Mesenchymal stem cell (in vitro differentiated cells and primary cell): ENCODE measurements around the gene KRT6B.

Experiments
- DNase-seq: peaks from one replicate; pipeline ENCODE4 v3.0.0-alpha.2; 2013
- H2AFZ ChIP-seq: one replicate; pipeline ENCODE4 v1.6.1; 2013; ENCODE audit warnings: low read depth, mild to moderate bottlenecking, control low read depth, inconsistent platforms, low read length, moderate library complexity
- H2AK5ac ChIP-seq: 2 replicates; pipeline ENCODE4 v1.6.1; 2013; ENCODE audit warnings: low read length, moderate library complexity, mild to moderate bottlenecking, inconsistent platforms; ENCODE audit not compliant: severe bottlenecking
- H2BK120ac ChIP-seq: one replicate; pipeline ENCODE4 v1.6.1; 2013; ENCODE audit warnings: low read depth, mild to moderate bottlenecking, inconsistent platforms, low read length, moderate library complexity
- H2BK12ac ChIP-seq, 2 experiments: one replicate each; pipeline ENCODE4 v1.6.1; 2013; ENCODE audit warnings: inconsistent platforms in 2 of 2, low read length in 2 of 2, mild to moderate bottlenecking in 2 of 2, moderate library complexity in 2 of 2, control low read depth in 1 of 2
- H2BK15ac ChIP-seq: one replicate; pipeline ENCODE4 v1.6.1; 2013; ENCODE audit warnings: mild to moderate bottlenecking, low read depth, inconsistent platforms; ENCODE audit not compliant: poor library complexity, severe bottlenecking
- H2BK5ac ChIP-seq: 2 replicates; pipeline ENCODE4 v1.6.1; 2013; ENCODE audit warnings: low read depth, mild to moderate bottlenecking, low read length, control low read depth, inconsistent platforms; ENCODE audit not compliant: poor library complexity, severe bottlenecking
- H3K14ac ChIP-seq, 2 experiments: one replicate each; pipeline ENCODE4 v1.6.1; 2013; ENCODE audit warnings: inconsistent platforms in 2 of 2, low read length in 2 of 2, control low read depth in 1 of 2, mild to moderate bottlenecking in 1 of 2, moderate library complexity in 1 of 2
- H3K18ac ChIP-seq, 2 experiments: one replicate each; pipeline ENCODE4 v1.6.1; 2013; ENCODE audit warnings: inconsistent platforms in 2 of 2, low read length in 2 of 2, control low read depth in 1 of 2, low read depth in 1 of 2, mild to moderate bottlenecking in 1 of 2
- H3K23ac ChIP-seq, 2 experiments: one replicate each; pipeline ENCODE4 v1.6.1; 2013; ENCODE audit warnings: inconsistent platforms in 2 of 2, low read length in 2 of 2, mild to moderate bottlenecking in 2 of 2, moderate library complexity in 2 of 2, control low read depth in 1 of 2
- H3K27ac ChIP-seq: 2 replicates; pipeline ENCODE4 v1.5.1; 2013; ENCODE audit warnings: mild to moderate bottlenecking, moderate library complexity, low read length, control low read depth, inconsistent platforms; ENCODE audit not compliant: poor library complexity, severe bottlenecking
- H3K27me3 ChIP-seq, 2 experiments: 2 replicates each; pipeline versions ENCODE4 v1.6.1 to v1.7.0; 2013; ENCODE audit warnings: low read length in 2 of 2, mild to moderate bottlenecking in 2 of 2, moderate library complexity in 2 of 2, control low read depth in 1 of 2, inconsistent platforms in 1 of 2; ENCODE audit not compliant: control insufficient read depth in 1 of 2, insufficient read depth in 1 of 2
- H3K36me3 ChIP-seq, 2 experiments: 2 replicates each; pipeline versions ENCODE4 v1.6.1 to v1.7.0; 2013; ENCODE audit warnings: low read length in 2 of 2, control low read depth in 1 of 2, inconsistent platforms in 1 of 2, low read depth in 1 of 2, mild to moderate bottlenecking in 1 of 2; ENCODE audit not compliant: insufficient read depth in 2 of 2, control insufficient read depth in 1 of 2
- H3K4ac ChIP-seq, 2 experiments: one replicate each; pipeline ENCODE4 v1.6.1; 2013; ENCODE audit warnings: inconsistent platforms in 2 of 2, low read length in 2 of 2, mild to moderate bottlenecking in 2 of 2, moderate library complexity in 2 of 2, control low read depth in 1 of 2, low read depth in 1 of 2
- H3K4me1 ChIP-seq: 2 replicates; pipeline ENCODE4 v1.6.1; 2013; ENCODE audit warnings: low read depth, low read length, control low read depth; ENCODE audit not compliant: control insufficient read depth, insufficient read depth
- H3K4me2 ChIP-seq: 2 replicates; pipeline ENCODE4 v1.6.1; 2013; ENCODE audit warnings: low read length, mild to moderate bottlenecking, inconsistent platforms; ENCODE audit not compliant: poor library complexity, severe bottlenecking
- H3K4me3 ChIP-seq, 2 experiments: 2 replicates each; pipeline versions ENCODE4 v1.5.1 to v1.7.0; 2013; ENCODE audit warnings: low read length in 2 of 2, mild to moderate bottlenecking in 2 of 2, control low read depth in 1 of 2, low read depth in 1 of 2; ENCODE audit not compliant: insufficient read depth in 1 of 2
- H3K79me1 ChIP-seq: replicated peaks from 2 replicates; pipeline ENCODE4 v1.6.1; 2013; ENCODE audit warnings: mild to moderate bottlenecking, control low read depth, low read length, inconsistent platforms; ENCODE audit not compliant: poor library complexity, severe bottlenecking
- H3K9ac ChIP-seq: 2 replicates; pipeline ENCODE4 v1.7.0; 2013; ENCODE audit warnings: mild to moderate bottlenecking, low read length, moderate library complexity
- H3K9me3 ChIP-seq: 2 replicates; pipeline ENCODE4 v1.7.0; 2013; ENCODE audit warnings: mild to moderate bottlenecking, low read length; ENCODE audit not compliant: control insufficient read depth
- H4K8ac ChIP-seq: one replicate; pipeline ENCODE4 v1.6.1; 2013; ENCODE audit warnings: inconsistent platforms, mild to moderate bottlenecking, low read length, moderate library complexity
- H4K91ac ChIP-seq: one replicate; pipeline ENCODE4 v1.6.1; 2013; ENCODE audit warnings: mild to moderate bottlenecking, low read length, inconsistent platforms
- WGBS: methylation state at CpG from one replicate; pipeline ENCODE4 v1.1.7; 2013; ENCODE audit warnings: mixed read lengths; 5-methylcytosine and 5-hydroxymethylcytosine counted together

The KRT6B gene

DNA sequence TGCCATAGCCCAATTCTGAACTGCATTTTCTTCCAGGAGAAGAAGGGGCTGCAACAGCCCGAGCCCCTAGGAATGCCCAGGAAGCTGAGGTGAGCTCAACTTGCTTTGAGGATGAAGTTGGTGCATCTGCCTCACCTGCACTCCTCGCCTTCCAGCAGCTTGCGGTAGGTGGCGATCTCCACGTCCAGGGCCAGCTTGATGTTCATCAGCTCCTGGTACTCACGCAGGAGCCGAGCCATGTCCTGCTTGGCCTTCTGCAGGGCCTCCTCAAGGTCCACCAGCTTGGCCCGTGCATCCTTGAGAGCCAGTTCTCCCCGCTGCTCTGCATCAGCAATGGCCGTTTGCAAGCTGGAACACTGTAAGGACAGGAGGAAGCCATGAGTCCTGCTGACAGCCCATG is 23.8 kb downstream of the KRT6B start:
- H3K4me3 ChIP-seq, result no peak overlapping the region
- no peak overlapping the region for H2BK120ac ChIP-seq
- WGBS, result 84% methylated on average over 10 of the region's 10 CpGs

DNA sequence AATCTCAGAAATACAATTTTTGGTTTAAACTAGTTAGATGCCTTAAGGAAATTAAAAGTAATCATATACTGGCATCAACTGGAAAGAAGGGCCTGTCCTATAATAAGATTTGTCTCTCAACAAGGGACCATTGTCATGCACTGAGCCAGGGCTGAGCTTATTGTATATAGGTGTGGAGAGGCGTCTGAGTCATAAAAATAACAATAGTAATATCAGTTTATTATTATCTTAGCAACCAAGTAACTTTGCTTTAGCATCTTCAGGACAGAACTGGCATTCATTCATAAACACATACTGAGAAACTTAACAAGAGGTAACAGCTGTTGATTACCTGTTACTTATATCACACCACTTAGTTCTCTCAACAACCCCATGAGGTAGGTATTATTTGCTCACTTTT is 24.9 kb downstream of the KRT6B start:
- Histone ChIP-seq H3K4me2 (no peak overlapping the region), H3K14ac (no peak overlapping the region), H3K27me3 (peaks cover 37 to 91% of the 10 kb centered on the region in 2 experiments), H2AFZ (no peak overlapping the region), H4K8ac (no peak overlapping the region), H2BK12ac (no peak overlapping the region), H2BK15ac (no peak overlapping the region), H3K36me3 (no peaks in the 10 kb centered on the region), H3K4me3 (no peak overlapping the region), H3K18ac (no peak overlapping the region), H2BK5ac (no peak overlapping the region), H2AK5ac (no peak overlapping the region), H3K4me1 (no peaks in the 10 kb centered on the region), H3K79me1 (no peaks in the 10 kb centered on the region), H3K9me3 (no peaks in the 10 kb centered on the region), H3K23ac (no peak overlapping the region), H3K9ac (no peak overlapping the region), H4K91ac (no peak overlapping the region), H2BK120ac (no peak overlapping the region), H3K4ac (no peak overlapping the region), H3K27ac (no peak overlapping the region)
- WGBS, result no CpG with 5 or more reads among the region's 1 CpG
- no peak for DNase-seq

More for the DNA sequence above, 23.8 kb downstream of the KRT6B start:
- Histone ChIP-seq H3K18ac (no peak overlapping the region), H2BK12ac (no peak overlapping the region), H3K36me3 (no peaks in the 10 kb centered on the region), H4K8ac (no peak overlapping the region), H3K27me3 (peaks cover 29 to 92% of the 10 kb centered on the region in 2 experiments), H3K4ac (no peak overlapping the region), H3K9me3 (no peaks in the 10 kb centered on the region), H3K27ac (no peak overlapping the region), H4K91ac (no peak overlapping the region), H2AK5ac (no peak overlapping the region), H3K14ac (no peak overlapping the region), H3K4me2 (no peak overlapping the region), H3K79me1 (no peaks in the 10 kb centered on the region), H2BK15ac (no peak overlapping the region), H2AFZ (no peak overlapping the region), H3K23ac (no peak overlapping the region), H2BK5ac (no peak overlapping the region), H3K9ac (no peak overlapping the region), H3K4me1 (no peaks in the 10 kb centered on the region)
- DNase-seq, result no peak

DNA sequence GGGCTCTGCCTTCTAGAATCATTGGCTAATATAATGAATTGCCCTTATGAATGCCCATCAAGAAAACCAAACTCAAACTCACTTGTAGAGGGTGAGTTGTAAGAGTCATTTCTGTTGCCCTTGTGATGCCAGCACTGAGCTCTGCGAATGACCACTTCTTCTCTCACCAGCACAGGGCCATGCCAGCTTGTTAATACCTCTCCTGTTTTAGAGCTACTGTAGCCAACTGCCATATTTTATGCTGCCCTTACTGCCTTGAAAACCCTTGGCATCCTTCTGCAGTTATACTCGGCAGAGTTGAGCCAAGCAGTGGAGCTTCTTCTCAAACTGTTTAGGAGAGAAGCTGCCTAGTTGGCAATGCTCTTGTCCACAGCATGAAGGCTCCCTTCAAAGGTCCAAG is 25.9 kb downstream of the KRT6B start:
- Histone ChIP-seq H3K23ac (no peak overlapping the region), H3K27ac (no peak overlapping the region), H2BK15ac (no peak overlapping the region), H3K18ac (no peak overlapping the region), H3K9me3 (no peaks in the 10 kb centered on the region), H2AK5ac (no peak overlapping the region), H2BK120ac (no peak overlapping the region), H2BK5ac (no peak overlapping the region), H2AFZ (no peak overlapping the region), H3K4me2 (no peak overlapping the region), H3K14ac (no peak overlapping the region), H2BK12ac (no peak overlapping the region), H3K4me3 (no peak overlapping the region), H4K91ac (no peak overlapping the region), H3K27me3 (peaks cover 43 to 90% of the 10 kb centered on the region in 2 experiments), H3K4me1 (no peaks in the 10 kb centered on the region), H3K4ac (no peak overlapping the region), H3K79me1 (no peaks in the 10 kb centered on the region), H4K8ac (no peak overlapping the region), H3K36me3 (no peaks in the 10 kb centered on the region), H3K9ac (no peak overlapping the region)
- WGBS, result 91% methylated on average over 2 of the region's 2 CpGs
- DNase-seq, result no peak

DNA sequence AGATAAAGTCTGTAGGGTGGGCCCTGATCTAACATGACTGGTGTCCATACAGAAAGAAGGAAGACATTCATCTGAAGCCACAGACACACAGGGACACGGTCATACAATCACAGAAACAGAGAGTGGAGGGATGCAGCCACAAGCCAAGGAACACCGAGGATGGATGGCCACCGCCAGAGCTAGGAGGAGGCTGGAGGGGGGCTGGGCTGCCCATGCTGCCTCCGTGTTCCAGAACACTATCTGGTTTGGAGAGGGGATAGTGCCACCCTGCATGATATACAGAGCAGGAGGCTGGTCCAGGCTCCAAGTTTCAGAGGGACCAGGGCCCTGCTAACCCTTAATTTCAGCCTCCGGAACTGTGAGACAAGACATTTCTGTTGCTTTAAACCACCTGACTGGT is 26.5 kb downstream of the KRT6B start:
- Histone ChIP-seq H3K4ac (no peak overlapping the region), H2AK5ac (no peak overlapping the region), H3K36me3 (no peaks in the 10 kb centered on the region), H3K79me1 (no peaks in the 10 kb centered on the region), H3K23ac (no peak overlapping the region), H2BK120ac (no peak overlapping the region), H2AFZ (no peak overlapping the region), H4K91ac (no peak overlapping the region), H2BK5ac (no peak overlapping the region), H3K27me3 (peaks cover 40 to 85% of the 10 kb centered on the region in 2 experiments), H3K4me1 (no peaks in the 10 kb centered on the region), H3K4me3 (no peak overlapping the region), H3K18ac (no peak overlapping the region), H3K9me3 (no peaks in the 10 kb centered on the region), H3K27ac (no peak overlapping the region), H3K14ac (no peak overlapping the region), H4K8ac (no peak overlapping the region), H3K4me2 (no peak overlapping the region), H3K9ac (no peak overlapping the region), H2BK12ac (no peak overlapping the region), H2BK15ac (no peak overlapping the region)
- DNase-seq, result no peak
- 81% methylated on average over 5 of the region's 5 CpGs for WGBS
